Astrocyte of the cerebellum (primary cell): ENCODE data around the gene TTF1.

Experiments used
- DNase-seq: peaks from one replicate; pipeline ENCODE4 v3.0.0-alpha.2; 2011; ENCODE audit warnings: low read depth
- H3K4me3 ChIP-seq: 2 replicates; pipeline ENCODE4 v1.5.1; 2011; ENCODE audit warnings: mild to moderate bottlenecking, low read depth, low read length, moderate library complexity
- in situ Hi-C: cut with HindIII; loops from 2 replicates; pipeline ENCODE4 v1.10.0; 2017; ENCODE audit warnings: low sequenced_read_pairs
- TF ChIP-seq, protein P1 (sequence below): IDR thresholded peaks from 2 replicates; pipeline ENCODE4 v1.5.1; 2012; ENCODE audit warnings: low read length, low read depth, moderate library complexity, mild to moderate bottlenecking; ENCODE audit errors: missing control alignments

TTF1 gene

DNA sequence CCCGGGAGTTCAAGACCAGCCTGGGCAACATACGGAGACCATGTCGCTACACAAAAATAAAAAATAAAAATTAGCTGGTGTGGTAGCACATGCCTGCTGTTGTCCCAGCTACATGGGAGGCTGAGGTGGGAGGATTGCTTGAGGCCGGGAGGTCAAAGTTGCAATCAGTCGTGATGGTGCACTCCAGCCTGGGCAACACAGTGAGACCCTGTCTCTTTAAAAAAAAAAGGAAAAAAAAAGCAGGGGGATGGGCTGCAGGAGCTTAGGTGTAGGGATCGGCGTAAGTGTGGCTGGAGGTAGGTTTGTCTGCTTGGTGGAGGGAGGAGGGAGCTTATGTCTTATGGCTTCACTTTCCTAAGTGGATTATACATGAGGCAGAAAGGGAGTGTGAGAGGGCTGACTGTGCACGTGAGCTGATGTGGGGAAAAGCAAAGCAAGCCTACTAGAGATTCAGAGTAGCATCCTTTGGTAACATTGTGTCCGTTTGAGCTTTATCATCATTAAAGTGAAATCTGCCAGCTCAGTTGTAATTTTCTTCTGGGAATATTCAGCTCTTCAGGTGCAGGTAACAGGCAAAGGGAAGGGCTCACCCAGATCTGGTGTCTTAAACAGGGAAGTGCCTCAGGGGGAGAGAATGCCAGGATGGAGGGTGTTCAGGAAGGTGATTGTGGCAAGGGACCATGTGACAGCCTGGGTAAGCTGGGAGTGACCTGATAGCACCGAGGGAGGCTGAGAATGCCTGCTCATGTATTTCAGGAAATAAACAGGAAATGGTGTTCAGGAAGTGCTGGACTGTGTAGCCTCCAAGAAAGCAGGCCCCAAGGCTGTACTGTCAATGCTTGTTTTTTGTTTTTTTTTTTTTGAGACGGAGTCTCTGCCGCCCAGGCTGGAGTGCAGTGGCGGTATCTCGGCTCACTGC, 34.2 kb downstream of the TTF1 start:
- no peak overlapping the region for H3K4me3 ChIP-seq
- in situ Hi-C loops, result no loop called here
- TF ChIP-seq, protein P1, sequence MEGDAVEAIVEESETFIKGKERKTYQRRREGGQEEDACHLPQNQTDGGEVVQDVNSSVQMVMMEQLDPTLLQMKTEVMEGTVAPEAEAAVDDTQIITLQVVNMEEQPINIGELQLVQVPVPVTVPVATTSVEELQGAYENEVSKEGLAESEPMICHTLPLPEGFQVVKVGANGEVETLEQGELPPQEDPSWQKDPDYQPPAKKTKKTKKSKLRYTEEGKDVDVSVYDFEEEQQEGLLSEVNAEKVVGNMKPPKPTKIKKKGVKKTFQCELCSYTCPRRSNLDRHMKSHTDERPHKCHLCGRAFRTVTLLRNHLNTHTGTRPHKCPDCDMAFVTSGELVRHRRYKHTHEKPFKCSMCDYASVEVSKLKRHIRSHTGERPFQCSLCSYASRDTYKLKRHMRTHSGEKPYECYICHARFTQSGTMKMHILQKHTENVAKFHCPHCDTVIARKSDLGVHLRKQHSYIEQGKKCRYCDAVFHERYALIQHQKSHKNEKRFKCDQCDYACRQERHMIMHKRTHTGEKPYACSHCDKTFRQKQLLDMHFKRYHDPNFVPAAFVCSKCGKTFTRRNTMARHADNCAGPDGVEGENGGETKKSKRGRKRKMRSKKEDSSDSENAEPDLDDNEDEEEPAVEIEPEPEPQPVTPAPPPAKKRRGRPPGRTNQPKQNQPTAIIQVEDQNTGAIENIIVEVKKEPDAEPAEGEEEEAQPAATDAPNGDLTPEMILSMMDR, result no peak
- DNase-seq, result no peak

DNA sequence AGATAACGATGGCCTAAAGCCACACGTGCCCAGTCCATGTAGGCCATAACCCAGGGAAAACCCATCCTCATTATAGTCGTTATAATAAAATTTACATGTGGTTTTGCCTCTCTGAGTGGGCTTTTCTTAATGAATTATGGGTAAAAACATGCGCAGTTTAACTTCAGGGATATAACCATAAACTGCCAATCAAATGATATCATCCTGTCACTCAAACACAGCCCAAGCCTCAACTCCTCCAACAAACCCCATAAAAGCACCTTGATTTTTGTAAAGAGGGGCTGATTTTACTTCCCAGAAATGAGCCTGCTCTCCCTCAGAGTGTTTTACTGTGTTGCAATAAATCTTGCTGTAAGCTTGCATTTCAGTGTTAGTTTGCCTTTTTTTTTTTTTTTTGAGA, 36.0 kb downstream of the TTF1 start:
- TF ChIP-seq, protein P1, result no peak
- no peak overlapping the region for H3K4me3 ChIP-seq
- in situ Hi-C loops, result no loop called here
- DNase-seq, result no peak

DNA sequence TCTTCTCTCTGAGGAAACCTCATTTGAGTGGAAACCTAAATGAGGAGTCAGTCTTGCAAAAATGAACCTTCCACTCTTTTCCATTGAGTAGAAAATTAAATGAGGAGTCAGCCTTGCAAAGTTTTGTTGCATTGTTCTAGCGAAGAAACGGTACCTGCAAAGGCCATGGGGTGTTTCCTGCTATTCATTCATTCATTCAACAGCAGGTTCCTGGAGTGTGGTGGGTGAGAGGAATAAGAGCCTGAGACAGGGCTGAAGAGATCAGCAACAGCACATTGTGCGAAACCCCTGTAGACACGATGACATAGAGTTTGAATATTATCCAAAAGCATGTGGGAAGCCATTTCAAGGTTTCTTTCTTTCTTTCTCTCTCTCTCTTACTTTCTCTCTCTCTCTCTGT, 37.2 kb downstream of the TTF1 start:
- in situ Hi-C loops, result no loop called here
- DNase-seq, result no peak
- H3K4me3 ChIP-seq, result no peak overlapping the region
- TF ChIP-seq, protein P1, result no peak

DNA sequence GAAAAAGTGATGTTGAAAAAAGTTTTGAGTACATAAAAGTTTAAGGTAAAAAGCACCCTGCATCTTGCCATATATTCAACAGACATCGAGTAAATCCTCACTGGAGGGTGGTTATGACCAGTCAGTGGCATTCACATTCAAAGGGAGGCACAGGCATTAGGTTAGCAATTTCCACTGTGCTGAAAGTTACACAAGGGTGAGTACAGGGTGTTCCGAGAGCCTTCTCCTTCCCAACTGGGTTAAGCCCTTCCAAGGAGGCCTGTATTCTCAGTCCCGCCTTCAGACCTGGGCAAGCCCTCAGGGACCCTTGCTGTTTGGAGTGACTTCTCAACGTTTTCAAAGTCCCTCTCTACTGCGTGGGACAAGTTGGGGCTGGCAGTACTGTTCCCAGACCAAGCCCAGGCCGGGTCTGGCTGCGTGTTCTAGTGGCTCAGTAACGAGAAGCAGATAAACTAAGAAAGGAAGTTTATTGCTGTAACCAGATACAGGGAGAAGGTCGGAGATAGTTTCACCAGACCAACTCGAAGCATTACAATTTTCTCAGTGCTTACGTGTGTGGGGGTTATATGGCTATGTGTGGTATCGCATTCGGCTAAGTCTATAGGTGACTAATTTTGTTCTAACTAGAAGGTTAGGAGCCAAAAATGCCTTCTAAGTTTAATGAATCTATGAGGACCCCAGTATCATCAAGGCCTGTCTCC, 38.9 kb downstream of the TTF1 start:
- TF ChIP-seq, protein P1, result no peak
- in situ Hi-C loops, result no loop called here
- H3K4me3 ChIP-seq, result no peak overlapping the region

DNA sequence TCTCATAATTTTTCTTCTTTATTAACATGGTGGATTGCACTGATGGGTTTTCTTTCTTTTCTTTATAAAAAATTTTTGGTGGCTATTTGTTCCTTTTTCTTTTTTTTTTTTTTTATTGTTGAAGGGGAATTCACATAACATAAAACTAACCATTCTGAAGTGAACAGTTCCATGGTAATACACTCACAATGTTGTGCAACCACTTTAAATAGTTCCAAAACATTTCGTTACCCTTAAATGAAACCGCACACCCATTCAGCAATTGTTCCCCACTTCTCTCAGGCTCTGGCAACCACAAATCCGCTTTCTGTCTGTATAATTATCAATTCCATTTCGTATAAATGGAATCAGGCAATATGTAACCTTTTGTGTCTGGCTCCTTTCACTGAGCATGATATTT, 40.2 kb downstream of the TTF1 start:
- DNase-seq, result no peak
- TF ChIP-seq, protein P1, result no peak
- H3K4me3 ChIP-seq, result no peak overlapping the region
- in situ Hi-C loops, result no loop called here

More for the DNA sequence above, 38.9 kb downstream of the TTF1 start:
- no peak for DNase-seq

DNA sequence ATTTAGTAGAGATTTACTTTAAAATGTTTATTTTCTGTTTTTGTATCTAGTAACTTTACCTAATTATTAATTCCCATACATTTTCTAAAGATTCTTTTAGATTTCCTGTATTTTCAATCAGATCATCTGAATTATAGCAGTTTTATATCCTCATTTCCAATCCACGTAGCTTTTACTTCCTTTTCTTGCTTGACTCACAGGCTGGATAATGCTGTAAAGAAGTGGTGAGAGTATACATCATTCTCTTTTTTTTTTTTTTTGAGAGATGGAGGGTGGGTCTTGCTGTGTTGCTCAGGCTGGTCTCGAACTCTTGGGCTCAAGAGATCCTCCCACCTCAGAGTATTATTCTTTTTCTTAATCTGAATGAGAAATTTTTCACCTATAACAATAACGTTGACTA, 40.7 kb downstream of the TTF1 start:
- DNase-seq, result no peak
- no peak overlapping the region for H3K4me3 ChIP-seq
- TF ChIP-seq, protein P1, result no peak
- in situ Hi-C loops, result no loop called here
